ENCODE results near the gene LILRB3.
"Not testable (repeated sequence)": the region's sequence is repeated elsewhere in the genome, so short reads cannot be mapped to it uniquely, and the experiment has no call there.

The LILRB3 gene

DNA sequence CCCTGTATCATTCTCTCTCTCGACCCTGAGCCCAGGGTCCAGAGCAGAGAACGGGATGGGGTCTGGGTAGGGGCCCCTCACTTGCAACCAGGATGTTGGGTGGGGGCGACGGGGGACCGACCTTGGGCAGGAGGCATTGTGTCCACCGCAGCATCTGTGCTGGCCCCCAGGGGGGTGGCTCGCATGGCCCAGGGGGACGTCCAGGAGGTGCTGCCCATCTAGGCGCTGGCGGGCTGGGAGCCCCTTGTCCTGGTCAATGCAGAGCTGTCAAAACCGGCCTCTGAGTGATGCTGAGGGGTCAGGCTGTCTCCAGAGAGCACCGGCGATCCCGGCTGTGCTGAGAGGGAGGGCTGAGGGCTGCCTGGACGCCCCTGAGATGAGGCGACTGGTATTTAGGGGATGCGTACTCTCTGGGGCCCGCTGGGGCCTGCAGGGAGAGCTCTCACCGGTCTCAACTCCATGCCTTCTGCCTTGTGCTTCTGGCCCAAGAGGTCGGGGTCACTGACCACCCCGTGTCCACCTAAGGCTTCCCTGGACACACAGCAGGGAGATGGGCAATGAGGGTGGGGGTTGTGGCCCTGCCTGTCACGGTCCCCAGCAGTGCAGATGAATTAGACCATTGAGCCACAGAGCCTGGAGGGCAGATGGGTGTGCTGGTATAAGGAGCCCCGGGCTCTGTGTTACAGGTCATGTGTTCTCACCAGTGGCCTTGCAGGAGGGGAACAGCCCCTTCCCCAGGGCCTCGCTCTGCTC lies 13.6 kb downstream of the LILRB3 start:
- DNase-seq = no peak

DNA sequence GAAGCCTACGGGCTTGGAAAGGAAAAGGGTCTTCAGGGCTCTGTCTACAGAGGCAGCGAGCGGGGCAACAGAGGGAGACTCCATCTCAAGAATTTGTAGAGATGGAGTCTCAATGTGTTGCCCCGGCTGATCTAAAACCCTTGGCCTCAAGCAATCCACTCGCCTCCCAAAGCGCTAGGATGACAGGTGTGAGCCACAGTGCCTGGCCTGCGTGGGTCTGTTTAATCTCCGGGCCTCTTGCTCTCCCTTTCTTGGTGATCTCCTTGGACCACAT lies 14.1 kb downstream of the LILRB3 start:
- no peak for DNase-seq

DNA sequence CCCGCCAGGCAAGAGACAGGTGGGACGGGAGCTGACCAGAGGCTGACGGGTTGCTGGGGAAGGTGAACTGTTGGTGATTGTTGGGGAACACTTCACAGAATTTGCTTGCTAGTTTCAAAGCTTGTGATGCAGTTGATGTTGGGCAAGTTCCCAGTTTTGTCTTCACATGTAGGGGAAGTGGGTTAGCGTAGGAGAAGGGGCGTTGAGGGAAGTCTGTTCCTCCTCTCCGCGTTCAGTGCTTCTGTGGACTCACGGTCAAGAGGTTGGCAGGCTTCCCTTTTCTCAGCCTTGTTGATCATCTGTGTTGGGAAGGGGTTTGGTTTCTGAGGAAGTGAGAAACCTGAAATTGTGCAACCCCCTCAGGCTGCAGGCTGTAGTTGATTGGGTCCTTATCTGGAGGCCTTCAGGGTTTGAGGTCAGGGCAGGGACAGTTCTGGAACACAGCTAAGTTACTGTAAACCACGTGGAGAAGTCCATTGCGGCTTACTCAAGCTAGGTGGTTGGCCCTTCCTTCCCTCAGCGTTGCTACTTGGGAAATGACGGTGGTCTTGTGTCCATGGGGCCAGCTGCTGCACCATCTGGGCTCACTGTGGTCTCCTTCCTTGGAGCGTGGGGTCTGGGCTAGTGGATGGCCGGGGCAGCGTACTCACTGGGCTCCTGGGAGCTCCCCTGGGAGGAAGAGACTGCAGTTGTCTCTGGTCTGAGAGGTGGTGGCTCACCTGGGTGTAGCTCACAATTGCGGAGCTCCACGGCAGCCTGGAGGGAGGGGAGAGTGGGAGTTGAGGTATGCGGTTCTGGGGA lies 14.6 kb downstream of the LILRB3 start:
- DNase-seq = peak in 1 of 2 experiments; percentile 22

DNA sequence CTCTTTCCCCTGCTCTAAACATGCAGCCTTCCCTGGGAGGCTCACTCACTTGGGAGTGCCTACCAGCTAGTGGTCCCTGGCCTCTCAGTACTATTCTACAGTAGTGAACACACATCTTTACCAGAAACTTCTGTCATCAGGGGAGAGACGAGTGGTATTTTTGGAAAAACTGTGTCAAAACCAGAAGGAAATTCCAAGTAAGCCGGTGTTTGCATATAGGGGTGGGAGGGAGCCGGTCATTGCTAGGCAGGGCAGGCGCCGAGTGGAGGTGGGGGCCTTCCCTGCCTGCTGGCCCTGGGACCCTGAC lies 15.2 kb downstream of the LILRB3 start:
- DNase-seq = no peak

DNA sequence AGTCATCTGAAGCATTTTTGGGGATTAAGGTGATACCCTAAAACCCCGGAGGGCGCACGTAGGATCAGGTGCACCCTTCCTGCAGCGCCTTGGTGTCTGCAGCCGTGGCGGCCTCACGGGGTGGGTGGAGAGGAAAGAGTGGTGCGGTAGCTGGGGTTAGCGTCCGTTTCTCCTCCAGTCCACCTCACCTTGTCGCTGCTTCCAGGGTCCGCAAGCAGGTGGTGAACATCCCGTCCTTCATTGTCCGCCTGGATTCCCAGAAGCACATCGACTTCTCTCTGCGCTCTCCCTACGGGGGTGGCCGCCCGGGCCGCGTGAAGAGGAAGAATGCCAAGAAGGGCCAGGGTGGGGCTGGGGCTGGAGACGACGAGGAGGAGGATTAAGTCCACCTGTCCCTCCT lies 15.6 kb downstream of the LILRB3 start:
- DNase-seq = not testable (repeated sequence)

DNA sequence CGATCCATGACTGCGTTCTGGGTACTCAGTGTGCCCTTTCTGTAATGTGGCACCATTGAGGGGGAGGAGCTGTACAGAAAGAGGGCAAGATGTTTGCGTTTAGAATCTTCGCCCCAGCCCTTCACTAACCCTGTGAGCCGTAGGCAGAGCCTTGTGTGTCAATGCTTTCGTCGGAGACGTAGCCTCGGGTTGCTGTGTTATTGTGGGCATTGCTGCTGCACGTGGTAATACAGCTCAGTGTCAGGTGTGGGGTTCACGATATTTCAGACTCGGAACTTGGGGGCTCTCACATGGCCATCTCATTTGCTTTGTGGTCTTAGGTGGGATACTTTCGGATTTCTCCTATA lies 16.0 kb downstream of the LILRB3 start:
- DNase-seq = no peak

DNA sequence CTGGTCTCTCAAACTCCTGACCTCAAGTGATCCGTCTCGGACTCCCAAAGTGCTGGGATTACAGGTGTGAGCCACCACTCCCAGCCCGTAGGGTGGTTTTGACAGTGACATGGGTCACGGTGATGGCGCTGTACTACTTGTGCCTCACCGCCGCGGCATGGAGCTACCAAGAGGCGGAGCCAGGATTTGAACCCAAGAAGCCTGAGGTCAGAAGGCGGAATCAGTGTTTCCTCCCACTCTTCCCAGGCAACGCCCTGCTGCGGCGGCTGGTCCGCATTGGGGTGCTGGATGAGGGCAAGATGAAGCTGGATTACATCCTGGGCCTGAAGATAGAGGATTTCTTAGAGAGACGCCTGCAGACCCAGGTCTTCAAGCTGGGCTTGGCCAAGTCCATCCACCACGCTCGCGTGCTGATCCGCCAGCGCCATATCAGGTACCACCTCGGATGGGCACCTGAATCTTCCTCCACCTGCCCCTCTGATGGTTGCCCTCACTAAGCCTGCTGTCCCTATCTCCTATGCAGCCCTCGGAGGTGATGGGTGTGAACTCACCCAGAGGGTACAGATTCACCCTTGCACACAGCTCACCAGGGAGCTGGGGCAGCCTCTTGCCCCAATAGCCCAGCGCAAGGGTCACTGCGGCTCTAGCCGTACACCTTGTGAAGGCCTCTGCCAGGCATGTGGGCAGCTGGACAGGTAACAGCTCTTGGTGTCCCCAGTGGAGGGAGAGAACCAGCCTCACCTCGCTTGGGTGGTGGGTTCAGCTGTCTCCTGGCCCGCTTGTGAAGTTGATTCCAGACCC lies 16.6 kb downstream of the LILRB3 start:
- no peak for DNase-seq

DNA sequence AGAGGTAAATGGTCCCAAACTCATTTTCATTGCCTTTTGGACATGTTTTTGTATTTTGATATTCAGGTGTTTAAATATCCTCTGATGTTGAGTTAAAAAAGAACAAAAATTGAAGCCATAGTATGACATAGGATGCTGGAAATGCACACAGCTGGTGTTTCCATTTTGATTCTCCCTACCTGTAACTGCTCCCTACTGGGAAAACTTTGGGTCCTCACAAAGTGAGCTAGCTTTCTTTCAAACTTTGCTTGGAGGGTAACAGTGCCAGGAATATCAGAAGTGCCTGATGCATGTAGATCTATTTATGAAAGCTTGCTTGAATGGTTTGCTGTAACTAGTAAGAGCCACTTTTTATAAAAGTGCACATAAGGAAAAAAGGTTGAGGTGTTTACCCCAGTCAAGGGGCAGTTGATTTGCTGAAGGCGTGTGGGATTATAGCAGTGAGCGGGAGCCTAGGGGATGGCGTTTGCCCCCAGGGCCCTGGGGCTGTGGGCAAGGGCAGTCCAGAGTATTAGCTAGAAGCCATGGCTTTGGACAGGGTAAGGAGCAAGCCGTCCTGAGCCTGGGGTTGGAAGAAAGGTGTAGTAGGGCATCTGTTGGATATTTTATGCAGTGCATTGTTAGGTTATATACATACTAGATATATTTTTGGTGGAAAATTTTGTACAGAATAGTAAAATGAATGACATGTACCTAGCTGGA lies 17.9 kb downstream of the LILRB3 start:
- DNase-seq = no peak

DNA sequence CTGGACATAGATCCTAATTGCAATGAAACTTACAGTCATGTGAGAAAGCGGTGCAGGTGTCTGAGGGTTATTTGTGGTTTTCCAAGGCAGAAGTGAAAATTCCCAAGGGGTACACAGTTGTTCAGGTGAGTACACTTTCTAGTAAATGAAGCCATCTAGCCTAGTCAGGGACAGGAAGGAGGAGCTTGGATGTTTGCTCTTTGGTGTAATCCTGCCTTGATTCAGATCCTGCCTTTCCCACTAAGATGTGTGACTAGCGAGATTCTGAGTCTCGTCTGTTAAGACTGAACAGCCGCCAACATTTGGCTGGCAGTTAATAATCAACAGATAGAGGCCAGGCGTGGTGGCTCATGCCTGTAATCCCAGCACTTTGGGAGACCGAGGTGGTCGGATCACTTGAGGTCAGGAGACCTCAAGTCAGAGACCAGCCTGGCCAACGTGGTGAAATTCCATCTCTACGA lies 19.6 kb downstream of the LILRB3 start:
- no peak for DNase-seq

DNA sequence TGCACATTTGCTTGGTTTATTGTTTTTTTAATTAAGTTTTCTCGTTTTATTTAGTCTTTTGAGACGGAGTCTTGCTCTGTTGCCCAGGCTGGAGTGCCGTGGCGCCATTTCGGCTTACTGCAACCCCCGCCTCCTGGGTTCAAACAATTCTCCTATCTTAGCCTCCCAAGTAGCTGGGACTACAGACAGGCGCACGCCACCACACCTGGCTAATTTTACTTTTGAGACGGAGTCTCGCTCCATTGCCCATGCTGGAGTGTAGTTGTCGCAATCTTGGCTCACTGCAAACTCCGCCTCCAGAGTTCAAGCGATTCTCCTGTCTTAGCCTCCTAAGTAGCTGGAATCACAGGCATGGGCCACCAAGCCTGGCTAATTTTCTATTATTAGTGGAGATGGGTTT lies 20.8 kb downstream of the LILRB3 start:
- no peak for DNase-seq

DNA sequence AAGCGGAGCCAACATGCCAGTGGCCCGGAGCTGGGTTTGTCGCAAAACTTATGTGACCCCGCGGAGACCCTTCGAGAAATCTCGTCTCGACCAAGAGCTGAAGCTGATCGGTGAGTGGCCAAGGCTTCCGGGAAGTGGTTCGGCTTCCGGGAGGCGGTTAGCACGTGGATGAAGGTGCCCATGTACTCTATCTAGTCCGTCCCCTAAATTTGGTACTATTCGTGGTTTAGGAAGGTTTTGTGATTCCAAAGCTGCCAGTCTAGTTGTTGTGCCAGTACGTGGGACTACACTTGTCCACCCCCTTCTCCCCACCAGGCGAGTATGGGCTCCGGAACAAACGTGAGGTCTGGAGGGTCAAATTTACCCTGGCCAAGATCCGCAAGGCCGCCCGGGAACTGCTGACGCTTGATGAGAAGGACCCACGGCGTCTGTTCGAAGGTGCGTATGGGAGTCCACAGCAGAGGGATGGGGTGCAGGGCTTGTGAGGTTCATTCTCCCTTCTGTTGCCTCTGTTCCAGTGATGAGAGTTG lies 21.6 kb downstream of the LILRB3 start:
- DNase-seq = no peak

DNA sequence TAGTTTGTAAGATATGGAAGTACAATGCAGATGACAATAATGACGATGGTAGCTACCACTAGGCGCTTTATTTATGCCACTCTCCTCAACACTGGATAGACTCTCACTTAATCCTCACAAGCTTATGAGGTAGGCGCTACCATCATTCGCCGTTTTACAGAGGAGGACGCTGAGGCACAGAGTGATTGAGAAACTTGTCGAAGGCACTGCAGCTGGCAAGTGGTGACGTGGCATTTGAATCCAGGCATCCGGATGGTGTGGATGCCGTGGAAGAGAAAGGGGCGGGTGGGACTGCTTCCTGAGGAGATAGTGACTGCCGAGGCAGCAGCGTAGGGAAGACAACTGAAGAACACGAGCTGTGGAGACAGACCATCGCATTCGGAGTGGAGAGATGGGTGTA lies 23.4 kb downstream of the LILRB3 start:
- no peak for DNase-seq

DNA sequence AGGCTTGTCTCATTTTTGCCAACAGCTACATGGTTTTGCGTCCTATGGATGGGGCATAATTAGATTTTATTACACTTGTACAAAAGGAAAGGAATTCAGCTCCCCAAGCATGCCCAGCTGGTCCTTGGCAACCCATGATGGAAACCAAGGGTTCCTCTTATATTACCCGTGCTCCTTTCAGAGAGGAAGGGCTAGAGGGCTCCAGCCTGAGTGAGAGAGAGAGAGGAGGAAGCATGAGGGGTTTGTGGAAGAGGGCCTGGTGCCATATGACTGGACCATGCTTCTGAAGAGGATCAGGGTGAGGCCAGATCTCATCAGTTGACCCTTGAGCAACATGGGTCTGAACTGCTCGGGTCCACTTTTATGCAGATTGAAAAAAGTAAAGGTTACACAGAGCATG lies 25.7 kb downstream of the LILRB3 start:
- no peak for DNase-seq

DNA sequence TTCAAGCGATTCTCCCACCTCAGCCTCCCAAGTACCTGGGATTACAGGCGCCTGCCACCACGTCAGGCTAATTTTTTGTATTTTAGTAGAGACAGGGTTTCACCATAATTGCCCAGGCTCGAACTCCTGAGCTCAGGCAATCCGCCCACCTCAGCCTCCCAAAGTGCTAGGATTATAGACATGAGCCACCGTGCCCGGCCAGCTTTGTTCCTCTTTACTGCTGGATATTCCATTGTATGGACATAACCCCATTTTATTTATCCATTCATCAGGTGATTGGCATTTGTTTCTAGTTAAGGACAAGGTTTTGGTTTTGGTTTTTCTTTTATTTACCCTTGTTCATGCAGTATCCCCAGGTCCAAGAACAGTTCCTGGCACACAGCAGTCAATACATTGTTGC lies 26.3 kb downstream of the LILRB3 start:
- no peak for DNase-seq

DNA sequence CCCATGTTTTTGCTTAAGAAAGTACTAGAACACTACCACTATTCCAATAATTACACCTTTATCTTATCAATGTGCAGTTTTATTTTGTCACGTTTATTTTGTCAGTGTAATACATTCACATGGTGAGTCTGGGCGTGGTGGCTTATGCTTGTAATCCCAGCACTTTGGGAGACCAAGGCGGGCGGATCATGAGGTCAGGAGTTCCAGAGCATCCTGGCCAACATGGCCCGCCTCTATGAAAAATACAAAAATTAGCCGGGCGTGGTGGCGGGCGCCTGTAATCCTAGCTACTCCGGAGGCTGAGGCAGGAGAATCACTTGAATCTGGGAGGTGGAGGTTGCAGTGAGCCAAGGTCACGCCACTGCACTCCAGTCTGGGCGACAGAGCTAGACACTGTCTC lies 28.3 kb downstream of the LILRB3 start:
- DNase-seq = not testable (repeated sequence)

DNA sequence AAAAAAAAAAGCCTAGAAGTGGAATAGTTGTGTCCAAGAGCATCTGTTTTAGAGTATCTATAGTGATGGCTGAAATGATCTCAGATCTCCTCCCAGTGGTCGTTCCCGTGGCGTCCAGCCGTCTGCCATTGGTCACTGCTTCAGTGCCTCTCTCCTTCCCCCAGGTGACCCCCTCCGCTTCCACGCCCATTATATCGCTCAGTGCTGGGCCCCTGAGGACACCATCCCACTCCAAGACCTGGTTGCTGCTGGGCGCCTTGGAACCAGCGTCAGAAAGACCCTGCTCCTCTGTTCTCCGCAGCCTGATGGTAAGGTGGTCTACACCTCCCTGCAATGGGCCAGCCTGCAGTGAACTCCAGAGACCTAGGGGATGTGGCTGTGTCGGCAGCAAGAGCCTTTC lies 29.8 kb downstream of the LILRB3 start:
- no peak for DNase-seq

DNA sequence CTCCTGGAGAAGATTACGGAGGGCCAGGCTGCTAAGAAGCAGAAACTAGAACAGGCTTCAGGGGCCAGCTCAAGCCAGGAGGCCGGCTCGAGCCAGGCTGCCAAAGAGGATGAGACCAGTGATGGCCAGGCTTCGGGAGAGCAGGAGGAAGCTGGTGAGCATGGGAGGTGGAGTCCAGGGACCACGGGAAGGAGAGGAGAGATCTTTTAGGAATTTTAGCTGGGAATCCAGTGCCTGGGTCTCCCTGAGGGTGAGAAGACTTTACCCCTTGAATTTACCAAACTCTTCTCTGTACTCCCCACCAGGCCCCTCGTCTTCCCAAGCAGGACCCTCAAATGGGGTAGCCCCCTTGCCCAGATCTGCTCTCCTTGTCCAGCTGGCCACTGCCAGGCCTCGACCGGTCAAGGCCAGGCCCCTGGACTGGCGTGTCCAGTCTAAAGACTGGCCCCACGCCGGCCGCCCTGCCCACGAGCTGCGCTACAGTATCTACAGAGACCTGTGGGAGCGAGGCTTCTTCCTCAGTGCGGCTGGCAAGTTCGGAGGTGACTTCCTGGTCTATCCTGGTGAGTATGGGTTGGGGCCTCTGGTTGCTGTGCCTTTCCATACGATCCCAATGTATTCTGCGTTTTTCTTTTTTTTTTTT lies 30.9 kb downstream of the LILRB3 start:
- DNase-seq = no peak

DNA sequence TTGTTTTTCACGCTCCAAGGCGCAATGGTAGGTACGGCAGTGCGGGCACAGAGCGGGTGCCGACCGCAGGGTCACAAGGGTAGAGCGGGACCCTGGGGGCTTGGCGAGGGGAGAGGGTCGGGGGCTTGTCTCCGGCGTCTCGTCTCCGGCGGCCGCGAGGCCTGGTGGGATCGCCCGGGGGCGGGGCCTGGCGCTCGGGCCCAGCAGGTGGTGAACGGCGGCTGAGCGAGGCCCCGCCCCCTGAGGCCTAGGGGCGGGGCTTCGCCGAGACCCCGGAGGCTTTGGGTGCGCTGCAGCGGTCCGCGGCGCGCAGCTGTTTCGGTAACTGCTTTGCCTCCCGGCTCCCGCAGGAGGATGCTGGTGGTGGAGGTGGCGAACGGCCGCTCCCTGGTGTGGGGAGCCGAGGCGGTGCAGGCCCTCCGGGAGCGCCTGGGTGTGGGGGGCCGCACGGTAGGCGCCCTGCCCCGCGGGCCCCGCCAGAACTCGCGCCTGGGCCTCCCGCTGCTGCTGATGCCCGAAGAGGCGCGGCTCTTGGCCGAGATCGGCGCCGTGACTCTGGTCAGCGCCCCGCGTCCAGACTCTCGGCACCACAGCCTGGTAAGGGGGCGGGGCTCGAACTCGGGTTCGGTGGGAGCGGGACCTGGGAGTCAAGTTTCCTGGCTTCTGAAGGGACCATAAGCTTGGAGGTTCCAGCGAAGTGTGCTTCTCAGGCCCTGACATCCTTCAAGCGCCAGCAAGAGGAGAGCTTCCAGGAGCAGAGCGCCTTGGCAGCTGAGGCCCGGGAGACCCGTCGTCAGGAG lies 31.6 kb downstream of the LILRB3 start, which contains the start of gene TSEN34:
TSEN34 (plus strand) TSS at position 298 of the 800 bp plus-strand sequence; CDS start at position 355, 57 bp downstream.
- DNase-seq = peak; percentile 80 to 92

DNA sequence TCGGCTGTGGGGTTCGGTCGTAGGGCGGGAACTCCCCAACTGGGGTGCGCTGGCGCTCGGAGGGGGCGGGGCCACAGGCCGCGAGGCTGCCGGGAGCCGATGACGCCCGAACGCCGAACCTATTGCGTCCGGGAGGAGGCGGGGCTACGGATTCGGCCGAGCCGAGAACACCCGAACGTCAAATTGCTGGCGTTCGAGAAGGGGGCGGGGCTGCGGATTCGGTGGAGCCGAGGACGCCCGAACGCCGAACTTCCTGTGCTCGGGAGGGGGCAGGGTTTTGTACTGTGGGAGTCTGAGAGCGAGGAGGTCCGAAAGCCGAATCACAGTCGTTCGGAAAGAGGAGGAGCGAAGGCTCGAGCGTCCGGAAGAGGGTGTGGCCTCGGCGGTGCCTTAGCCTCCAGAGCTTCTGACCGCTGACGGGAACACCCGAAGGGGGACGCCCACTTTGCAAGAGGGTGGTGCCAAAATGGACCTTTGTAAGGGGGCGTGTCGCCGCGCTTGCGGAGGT lies 32.2 kb downstream of the LILRB3 start:
- peak; percentile 99 for DNase-seq

DNA sequence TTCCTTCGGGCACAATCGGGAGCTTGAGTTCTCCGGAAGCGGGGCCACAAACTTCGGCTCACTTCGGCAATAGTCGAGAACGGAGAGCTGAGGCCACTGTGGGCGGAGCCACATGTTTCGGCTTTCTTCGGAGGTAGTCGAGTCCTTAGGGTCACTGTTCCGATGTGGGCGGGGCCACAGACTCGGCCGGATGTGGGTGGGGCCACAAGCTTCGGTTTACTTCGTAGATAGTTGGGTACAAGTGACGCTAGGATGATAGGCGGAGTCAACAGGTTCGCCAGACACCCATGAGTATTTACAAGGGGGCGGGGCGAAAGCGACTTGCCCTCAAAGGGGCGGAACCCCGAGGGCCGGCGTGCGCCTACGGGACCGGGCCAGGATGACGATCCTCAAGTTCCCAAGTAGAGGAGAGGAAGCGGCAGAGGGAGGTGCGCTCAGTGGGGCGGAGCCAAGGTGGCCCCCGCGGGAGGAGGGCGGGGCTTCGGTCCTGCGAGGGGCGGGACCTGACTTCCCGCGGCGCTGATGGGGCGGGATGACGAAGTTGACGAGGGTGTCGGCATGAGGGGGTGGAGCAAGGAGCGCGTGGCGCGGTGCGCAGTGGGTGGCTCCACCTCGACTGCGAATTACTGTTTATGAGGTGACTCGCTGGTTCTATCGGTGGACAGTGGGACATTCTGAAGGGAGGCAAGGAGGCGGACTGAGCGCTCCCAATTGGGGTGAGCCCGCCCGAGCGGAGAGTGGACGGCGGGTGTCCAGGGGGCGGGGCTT lies 32.9 kb downstream of the LILRB3 start:
- DNase-seq = peak; percentile 100
